GM12801 (cell line): Measurements from ENCODE around the gene WNK1.

Experiments
- TF ChIP-seq, protein P1 (sequence below): IDR thresholded peaks from one replicate; pipeline ENCODE4 v1.5.1; 2011; ENCODE audit warnings: control low read depth; ENCODE audit not compliant: insufficient read length; ENCODE audit errors: extremely low read depth

The WNK1 gene

DNA sequence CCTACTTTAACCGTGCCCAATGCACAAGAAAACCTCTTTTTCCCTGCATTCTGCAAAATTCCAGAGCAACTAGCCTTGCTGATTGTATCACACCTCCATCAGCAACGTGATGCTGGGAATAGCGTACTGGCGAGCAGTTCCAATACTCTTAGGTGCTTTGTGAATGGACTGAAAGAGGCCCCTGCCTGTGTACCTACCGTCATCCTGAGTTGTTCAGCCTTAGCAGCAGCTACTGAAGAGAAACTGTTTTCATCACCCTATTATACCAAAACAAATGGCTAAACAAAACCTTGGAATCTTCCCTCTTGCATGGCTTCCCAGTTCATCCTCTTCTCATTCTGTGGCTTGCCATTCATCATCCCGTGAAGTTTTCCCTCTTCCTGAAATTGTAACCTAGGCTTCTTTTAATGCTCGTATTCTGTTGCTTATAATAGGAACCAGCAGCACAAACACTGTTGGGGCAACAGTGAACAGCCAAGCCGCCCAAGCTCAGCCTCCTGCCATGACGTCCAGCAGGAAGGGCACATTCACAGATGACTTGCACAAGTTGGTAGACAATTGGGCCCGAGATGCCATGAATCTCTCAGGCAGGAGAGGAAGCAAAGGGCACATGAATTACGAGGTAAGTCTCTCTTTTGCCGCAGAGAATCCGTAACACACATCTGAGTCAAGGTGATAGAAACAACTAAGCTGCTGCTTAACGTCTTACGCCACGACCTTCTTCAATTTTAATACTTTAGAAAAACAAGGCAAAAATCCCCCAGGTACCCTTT is 155.2 kb downstream of the WNK1 start:
- TF ChIP-seq, protein P1, sequence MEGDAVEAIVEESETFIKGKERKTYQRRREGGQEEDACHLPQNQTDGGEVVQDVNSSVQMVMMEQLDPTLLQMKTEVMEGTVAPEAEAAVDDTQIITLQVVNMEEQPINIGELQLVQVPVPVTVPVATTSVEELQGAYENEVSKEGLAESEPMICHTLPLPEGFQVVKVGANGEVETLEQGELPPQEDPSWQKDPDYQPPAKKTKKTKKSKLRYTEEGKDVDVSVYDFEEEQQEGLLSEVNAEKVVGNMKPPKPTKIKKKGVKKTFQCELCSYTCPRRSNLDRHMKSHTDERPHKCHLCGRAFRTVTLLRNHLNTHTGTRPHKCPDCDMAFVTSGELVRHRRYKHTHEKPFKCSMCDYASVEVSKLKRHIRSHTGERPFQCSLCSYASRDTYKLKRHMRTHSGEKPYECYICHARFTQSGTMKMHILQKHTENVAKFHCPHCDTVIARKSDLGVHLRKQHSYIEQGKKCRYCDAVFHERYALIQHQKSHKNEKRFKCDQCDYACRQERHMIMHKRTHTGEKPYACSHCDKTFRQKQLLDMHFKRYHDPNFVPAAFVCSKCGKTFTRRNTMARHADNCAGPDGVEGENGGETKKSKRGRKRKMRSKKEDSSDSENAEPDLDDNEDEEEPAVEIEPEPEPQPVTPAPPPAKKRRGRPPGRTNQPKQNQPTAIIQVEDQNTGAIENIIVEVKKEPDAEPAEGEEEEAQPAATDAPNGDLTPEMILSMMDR: no peak

DNA sequence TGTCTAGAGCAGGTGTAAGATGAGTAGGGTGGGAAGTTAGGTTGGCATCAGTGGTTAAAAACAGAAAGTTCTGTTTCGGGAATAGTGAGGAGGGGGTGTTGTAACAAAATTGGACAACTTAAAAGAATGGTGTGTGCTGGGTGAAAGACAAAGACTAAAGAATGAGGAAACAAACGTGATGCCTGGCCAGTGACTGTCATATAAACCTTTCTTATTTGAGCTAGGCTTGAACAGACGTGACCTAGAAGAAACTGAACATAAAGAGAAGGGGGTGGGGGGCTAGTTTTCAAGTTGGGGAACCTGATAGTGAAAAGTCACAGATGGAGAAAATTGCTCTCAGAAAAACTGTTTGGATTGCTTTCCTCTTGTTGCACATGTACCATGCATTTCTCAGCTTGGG is 157.5 kb downstream of the WNK1 start:
- TF ChIP-seq, protein P1: no peak

DNA sequence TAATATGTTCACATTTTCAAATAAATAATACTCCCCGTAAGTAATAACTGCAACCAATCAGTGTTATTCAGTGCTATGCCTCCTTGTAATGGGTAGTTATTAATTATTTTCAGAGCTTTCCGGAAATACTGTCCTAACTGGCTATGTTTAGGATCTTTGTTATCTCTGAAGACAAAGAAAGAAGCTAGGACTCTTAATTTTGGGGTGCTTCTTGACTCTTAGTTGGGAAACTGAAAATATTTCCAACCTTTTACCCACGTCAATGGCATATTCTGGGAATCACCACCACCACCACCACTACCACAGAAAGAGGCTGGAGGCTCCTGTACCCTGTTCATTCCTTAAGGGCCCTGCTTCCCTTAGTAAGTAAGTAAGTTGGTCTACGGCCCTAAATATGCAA is 158.0 kb downstream of the WNK1 start:
- TF ChIP-seq, protein P1: no peak

DNA sequence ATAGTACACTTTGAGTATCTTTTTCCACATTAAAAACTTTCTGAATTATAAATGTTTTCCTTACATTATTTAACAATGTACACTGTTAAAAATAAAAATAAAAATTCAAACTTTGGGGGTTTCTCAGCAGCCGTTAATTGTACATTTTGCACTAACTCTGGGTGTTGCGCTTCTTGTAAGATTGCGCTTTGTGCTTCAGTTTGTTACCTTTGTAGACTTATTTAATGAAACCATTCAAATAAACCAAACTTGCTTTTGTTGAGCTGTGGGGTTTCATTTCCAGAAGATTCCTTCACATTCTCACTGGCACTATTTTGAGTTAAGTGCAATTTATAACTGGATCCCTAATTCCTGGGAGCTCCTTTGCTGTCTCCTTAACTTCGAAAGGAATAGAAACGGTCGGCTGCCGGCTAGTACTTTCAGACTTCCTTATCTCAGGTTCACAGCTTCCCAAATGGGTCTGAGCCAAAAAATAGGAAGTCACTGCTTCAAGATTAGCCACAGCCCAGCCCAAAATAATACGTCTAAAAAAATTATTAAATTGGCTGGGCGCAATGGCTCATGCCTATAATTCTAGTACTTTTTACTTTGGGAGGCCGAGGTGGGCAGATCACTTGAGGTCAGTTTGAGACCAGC is 158.9 kb downstream of the WNK1 start:
- TF ChIP-seq, protein P1: no peak

DNA sequence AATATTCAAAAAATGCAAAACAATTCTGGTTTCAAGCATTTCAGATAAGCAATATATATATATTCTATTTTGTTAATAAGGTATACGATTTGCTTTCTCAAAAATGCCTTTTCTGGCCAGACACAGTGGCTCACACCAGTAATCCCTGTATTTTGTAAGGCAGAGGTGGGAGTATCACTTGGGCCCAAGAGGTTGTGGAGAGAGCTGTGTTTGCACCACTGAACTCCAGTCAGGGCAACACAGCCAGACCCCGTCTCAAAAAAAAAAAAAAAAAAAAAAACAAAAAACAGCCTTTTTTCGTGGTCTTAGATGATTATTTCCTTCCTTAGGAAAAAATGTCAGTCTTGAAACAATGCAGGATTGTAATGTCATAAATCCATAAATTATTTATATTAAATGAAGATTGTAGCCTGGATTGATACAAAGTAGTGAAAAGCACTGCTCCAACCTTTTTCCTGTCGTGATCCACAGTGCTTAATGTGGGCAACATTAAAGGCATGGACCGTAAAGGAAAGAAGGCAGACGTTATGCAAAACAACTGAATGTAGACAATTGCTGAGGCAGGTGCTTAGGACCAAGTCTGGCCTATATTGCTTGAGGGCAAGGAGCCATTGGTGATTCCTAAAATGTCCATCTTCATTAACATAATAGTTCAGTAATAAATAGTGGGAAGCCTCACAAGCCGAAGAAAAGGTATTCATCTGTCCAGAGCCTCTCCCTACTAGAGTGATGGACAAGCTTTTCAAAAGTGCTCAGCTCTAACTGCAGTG is 160.3 kb downstream of the WNK1 start:
- TF ChIP-seq, protein P1: no peak

DNA sequence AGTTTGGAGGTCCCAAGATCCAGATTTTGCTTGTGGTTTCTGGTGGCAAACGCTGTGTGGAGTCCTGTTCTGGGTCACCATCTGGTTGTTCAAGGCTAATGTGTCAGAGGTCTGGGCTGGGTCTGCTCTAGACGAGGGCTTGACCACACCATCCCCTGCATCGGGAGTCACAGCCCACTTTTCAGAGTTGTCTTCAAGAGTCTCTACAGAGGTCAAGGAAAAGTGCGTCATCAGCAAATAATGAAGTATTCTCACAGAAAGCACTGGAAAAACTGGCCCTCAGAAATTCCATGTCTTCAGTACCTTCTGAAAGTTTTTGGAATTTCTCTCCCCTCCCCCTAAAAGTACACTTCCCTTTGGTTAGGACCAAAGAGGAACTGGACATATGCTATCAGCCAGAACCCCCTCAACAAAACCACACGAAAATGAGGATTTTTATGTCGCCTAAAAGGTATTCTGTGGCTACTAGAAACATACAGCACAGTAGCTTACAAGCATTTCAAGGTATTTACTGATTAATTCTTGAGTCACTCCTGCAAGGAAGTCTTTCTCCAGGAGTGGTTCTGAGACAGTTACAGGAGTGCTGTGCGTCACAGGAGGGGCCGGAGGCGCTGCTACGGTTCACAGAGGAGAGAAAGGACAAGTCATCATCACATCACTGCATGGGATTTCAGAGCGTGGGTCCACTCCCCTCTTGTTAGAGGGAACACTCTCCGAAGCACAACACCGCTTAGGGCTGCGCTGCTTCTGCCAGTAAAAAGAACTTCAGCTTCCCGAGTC is 161.7 kb downstream of the WNK1 start:
- TF ChIP-seq, protein P1: no peak

DNA sequence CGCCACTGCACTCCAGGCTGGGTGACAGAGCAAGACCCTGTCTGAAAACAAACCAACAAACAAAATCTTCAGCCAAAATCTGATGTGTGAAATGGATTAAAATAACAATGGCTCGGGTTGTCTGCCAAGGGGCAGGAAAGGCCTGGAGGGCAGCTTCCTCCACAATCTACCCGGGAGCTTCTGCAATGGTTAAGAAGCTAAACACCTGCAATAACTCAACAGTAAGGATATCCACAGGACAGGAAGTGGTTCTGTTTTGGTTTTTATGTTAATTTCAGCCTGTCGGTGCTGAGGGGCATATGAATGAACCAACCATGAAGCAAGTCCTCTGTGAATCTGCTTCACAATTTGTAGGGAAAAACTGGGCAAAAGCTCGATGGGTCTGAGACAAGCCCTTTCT is 162.7 kb downstream of the WNK1 start:
- TF ChIP-seq, protein P1: no peak
